ENCODE results near the gene ZBTB20.

GRCh38 chr3:114690911-114691310, 456.2 kb downstream of the ZBTB20 start:
- TF ChIP-seq TCF12 (IDR thresholded peaks at IDR 0.05) (no peak), JUND (IDR thresholded peaks at IDR 0.05) (no peak), TAF1 (IDR thresholded peaks at IDR 0.05; ENCODE audit: borderline replicate concordance, low read depth, low read length) (no peak)

All from SK-N-SH (cell line).